Vagina (tissue), 2 donors: ENCODE results near the gene CPSF2. TPM values are rescaled to one million over a fixed set of nuclear protein-coding genes. Genes with fewer than 3 reads are reported as not detected.

ENCODE experiments used
- DNase-seq, 2 donors: peaks; one replicate each; pipeline ENCODE4 v3.0.0-alpha.2; 2017; ENCODE audit errors: extremely low spot score in 2 of 2
- H3K27ac ChIP-seq: fragments of 200-600 bp; sonication (generic); one replicate; pipeline ENCODE4 v1.5.1; 2019
- H3K27me3 ChIP-seq: fragments of 200-600 bp; sonication (generic); one replicate; pipeline ENCODE4 v1.5.1; 2019
- H3K36me3 ChIP-seq, 2 donors: fragments of 200-600 bp; sonication (generic); one replicate each; pipeline ENCODE4 v1.5.1; 2017 to 2019
- H3K4me1 ChIP-seq: fragments of 200-600 bp; sonication (generic); one replicate; pipeline ENCODE4 v1.5.1; 2019
- H3K4me3 ChIP-seq, 2 donors: fragments of 200-600 bp; sonication (generic); 1 replicate in 1 of 2; 2 replicates in 1 of 2; pipeline ENCODE4 v1.5.1; 2016 to 2019
- H3K9me3 ChIP-seq: fragments of 200-600 bp; sonication (generic); one replicate; pipeline ENCODE4 v1.5.1; 2019
- CTCF ChIP-seq, 3 experiments: fragments of 450-650 bp in 2 of 3; fragments of 200-600 bp in 1 of 3; sonication (generic) in 1 of 3; IDR thresholded peaks; one replicate each; pipeline ENCODE4 v1.5.1; 2017 to 2019; ENCODE audit warnings: antibody characterized with exemption in 3 of 3, mild to moderate bottlenecking in 2 of 3, moderate library complexity in 2 of 3
- POLR2A ChIP-seq, 2 donors: fragments of 450-650 bp; IDR thresholded peaks; one replicate each; pipeline ENCODE4 v1.6.1; 2017; ENCODE audit warnings: antibody characterized with exemption in 2 of 2, mild to moderate bottlenecking in 2 of 2, moderate library complexity in 2 of 2
- POLR2AphosphoS5 ChIP-seq, 2 donors: sonication (generic); formaldehyde crosslinking; IDR thresholded peaks; one replicate each; pipeline ENCODE4 v1.9.0; 2017; ENCODE audit warnings: antibody characterized with exemption in 2 of 2, mild to moderate bottlenecking in 2 of 2, low read depth in 1 of 2; ENCODE audit not compliant: insufficient read depth in 1 of 2
- intact Hi-C: fragments of 100-400 bp; cut with DNase I; formaldehyde crosslinking; loops from one replicate; pipeline ENCODE4 v1.15.1; 2023
- total RNA-seq: library from RNA; depleted of rRNA; stranded (reverse); fragments of >200 nt; gene quantifications from one replicate; pipeline ENCODE4 v1.2.3, GENCODE V29; 2016

CPSF2 gene
- total RNA-seq, 1 donor from 2014 or later: 25.8 TPM

GRCh38 chr14:92217936-92218335 is 96.2 kb downstream of the CPSF2 start:
- no peaks in the 10 kb centered on the region for H3K27me3 ChIP-seq
- intact Hi-C loops: no loop called here
- H3K9me3 ChIP-seq: no peaks in the 10 kb centered on the region
- DNase-seq: no peak
- TF ChIP-seq CTCF (IDR thresholded peaks at IDR 0.05): no peak
- no peak for TF ChIP-seq POLR2A (IDR thresholded peaks at IDR 0.05)
- no peak for TF ChIP-seq POLR2AphosphoS5 (IDR thresholded peaks at IDR 0.05; ENCODE audit: insufficient read depth in 1 of 2, low read depth in 1 of 2)
- no peak overlapping the region for H3K27ac ChIP-seq
- H3K4me3 ChIP-seq: no peak overlapping the region
- no peaks in the 10 kb centered on the region for H3K4me1 ChIP-seq
- no peaks in the 10 kb centered on the region for H3K36me3 ChIP-seq

Other genes with a start within 250 kb of the CPSF2 start
- gene FBLN5, start 174.3 kb upstream of the CPSF2 start, total RNA-seq: 240 TPM
- gene TRIP11, start 81.9 kb upstream of the CPSF2 start, total RNA-seq: 27.0 TPM
- 37.8 TPM for gene ATXN3, start 15.4 kb upstream of the CPSF2 start, total RNA-seq
- 86.9 TPM for gene NDUFB1, start 263 bp upstream of the CPSF2 start, total RNA-seq
- gene SLC24A4, start 201.2 kb downstream of the CPSF2 start, total RNA-seq: 1.5 TPM